Hepatocyte (in vitro differentiated cells): ENCODE data around the gene PSD. TPM values are rescaled to one million over a fixed set of nuclear protein-coding genes. Genes with fewer than 3 reads are reported as not detected.
A peak's percentile ranks its signal among the peaks of the same experiment; 100 is the strongest.

ENCODE experiments used
- DNase-seq: peaks from one replicate; pipeline ENCODE4 v3.0.0-alpha.2; 2016; ENCODE audit warnings: low spot score
- H2AFZ ChIP-seq: fragments of 200-600 bp; sonication (generic); 2 replicates; pipeline ENCODE4 v1.6.0; 2016; ENCODE audit warnings: antibody characterized with exemption, mild to moderate bottlenecking
- H3K27ac ChIP-seq: fragments of 200-600 bp; sonication (generic); 2 replicates; pipeline ENCODE4 v1.5.1; 2016; ENCODE audit warnings: mild to moderate bottlenecking
- H3K27me3 ChIP-seq: fragments of 200-600 bp; sonication (generic); 2 replicates; pipeline ENCODE4 v1.6.1; 2016
- H3K36me3 ChIP-seq: fragments of 200-600 bp; sonication (generic); replicated peaks from 2 replicates; pipeline ENCODE4 v1.5.1; 2016; ENCODE audit warnings: low read depth; ENCODE audit not compliant: insufficient read depth
- H3K4me1 ChIP-seq: fragments of 200-600 bp; sonication (generic); 2 replicates; pipeline ENCODE4 v1.5.1; 2016; ENCODE audit warnings: mild to moderate bottlenecking, moderate library complexity; ENCODE audit not compliant: insufficient read depth
- H3K4me2 ChIP-seq: fragments of 200-600 bp; sonication (generic); 2 replicates; pipeline ENCODE4 v1.6.0; 2016
- H3K4me3 ChIP-seq: fragments of 200-600 bp; sonication (generic); 2 replicates; pipeline ENCODE4 v1.5.1; 2016; ENCODE audit warnings: mild to moderate bottlenecking
- H3K79me2 ChIP-seq: fragments of 200-600 bp; sonication (generic); 2 replicates; pipeline ENCODE4 v1.6.0; 2017; ENCODE audit warnings: mild to moderate bottlenecking
- H3K9me2 ChIP-seq: fragments of 200-600 bp; sonication (generic); replicated peaks from 2 replicates; pipeline ENCODE4 v1.6.0; 2017; ENCODE audit warnings: mild to moderate bottlenecking; ENCODE audit not compliant: insufficient read depth
- H3K9me3 ChIP-seq: fragments of 200-600 bp; sonication (generic); 2 replicates; pipeline ENCODE4 v1.5.1; 2016; ENCODE audit warnings: low read depth, mild to moderate bottlenecking
- H4K20me1 ChIP-seq: fragments of 200-600 bp; sonication (generic); 2 replicates; pipeline ENCODE4 v1.6.0; 2016; ENCODE audit warnings: mild to moderate bottlenecking; ENCODE audit not compliant: insufficient read depth, poor library complexity, severe bottlenecking
- CTCF ChIP-seq: fragments of 200-600 bp; sonication (generic); IDR thresholded peaks from 2 replicates; pipeline ENCODE4 v1.5.1; 2016; ENCODE audit warnings: antibody characterized with exemption, mild to moderate bottlenecking; ENCODE audit not compliant: poor library complexity
- EZH2 ChIP-seq: fragments of 200-600 bp; sonication (generic); IDR thresholded peaks from 2 replicates; pipeline ENCODE4 v1.6.1; 2016; ENCODE audit warnings: antibody characterized with exemption, mild to moderate bottlenecking, borderline replicate concordance
- EZH2phosphoT487 ChIP-seq: fragments of 200-600 bp; sonication (generic); IDR thresholded peaks from one replicate; pipeline ENCODE4 v1.6.1; 2018; ENCODE audit warnings: antibody characterized with exemption, mild to moderate bottlenecking, low read depth, moderate library complexity; ENCODE audit not compliant: unreplicated experiment, severe bottlenecking
- WGBS: methylation state at CpG from one replicate; pipeline ENCODE4 v1.1.6; 2016; ENCODE audit warnings: low lambda C conversion rate; ENCODE audit errors: missing lambda C conversion rate; 5-methylcytosine and 5-hydroxymethylcytosine counted together
- polyA plus RNA-seq: library from polyadenylated mRNA; unstranded; fragments of >200 nt; fragmentation: Nextera tagmentation; extraction: Ambion mirVana; gene quantifications from 2 replicates; pipeline ENCODE4 v1.2.1, GENCODE V29; 2016
- total RNA-seq: library from RNA; depleted of rRNA; stranded (reverse); fragments of >200 nt; gene quantifications from 2 replicates; pipeline ENCODE4 v1.2.3, GENCODE V29; 2014

PSD gene
- total and polyA plus RNA-seq, 2 experiments from 2014 or later: 13.1 to 20.1 TPM

GRCh38 chr10:102460836-102461186 is 42.2 kb upstream of the PSD start:
- peaks cover 26% of the 10 kb centered on the region for H3K4me1 ChIP-seq
- peak overlapping the region; percentile 86 for H2AFZ ChIP-seq
- peak overlapping the region; percentile 20 for H3K27ac ChIP-seq
- H3K4me3 ChIP-seq: no peak overlapping the region
- 60% methylated on average over 8 of the region's 8 CpGs for WGBS
- no peaks in the 10 kb centered on the region for H3K9me3 ChIP-seq
- no peaks in the 10 kb centered on the region for H3K9me2 ChIP-seq
- TF ChIP-seq CTCF (no peak), EZH2 (no peak), EZH2phosphoT487 (no peak)
- H4K20me1 ChIP-seq: no peaks in the 10 kb centered on the region
- peaks cover 7% of the 10 kb centered on the region for H3K79me2 ChIP-seq
- peak overlapping the region; percentile 96 for H3K4me2 ChIP-seq
- no peaks in the 10 kb centered on the region for H3K27me3 ChIP-seq
- DNase-seq: no peak
- H3K36me3 ChIP-seq: no peaks in the 10 kb centered on the region

GRCh38 chr10:102458656-102459055 is 40.1 kb upstream of the PSD start:
- Histone ChIP-seq H4K20me1 (no peaks in the 10 kb centered on the region), H3K27me3 (no peaks in the 10 kb centered on the region), H3K9me2 (no peaks in the 10 kb centered on the region), H3K36me3 (no peaks in the 10 kb centered on the region), H3K9me3 (no peaks in the 10 kb centered on the region), H3K27ac (peak overlapping the region; percentile 86), H3K4me3 (no peak overlapping the region), H3K79me2 (peaks cover 4% of the 10 kb centered on the region), H2AFZ (no peak overlapping the region), H3K4me2 (no peak overlapping the region), H3K4me1 (peaks cover 39% of the 10 kb centered on the region)
- no peak for DNase-seq
- 71% methylated on average over 4 of the region's 4 CpGs for WGBS
- TF ChIP-seq EZH2: no peak
- no peak for TF ChIP-seq CTCF
- no peak for TF ChIP-seq EZH2phosphoT487

- no peaks in the 10 kb centered on the region for H3K36me3 ChIP-seq
- no peaks in the 10 kb centered on the region for H3K27me3 ChIP-seq
- H4K20me1 ChIP-seq: no peaks in the 10 kb centered on the region
- no peak for DNase-seq
- H3K4me3 ChIP-seq: no peak overlapping the region
- peak overlapping the region; percentile 96 for H3K27ac ChIP-seq
- H2AFZ ChIP-seq: no peak overlapping the region
- WGBS: 94% methylated on average over 9 of the region's 9 CpGs
- no peaks in the 10 kb centered on the region for H3K9me2 ChIP-seq
- H3K79me2 ChIP-seq: peaks cover 4% of the 10 kb centered on the region
- H3K4me1 ChIP-seq: peaks cover 40% of the 10 kb centered on the region
- H3K4me2 ChIP-seq: no peak overlapping the region
- TF ChIP-seq EZH2phosphoT487 (no peak), EZH2 (no peak), CTCF (no peak)
- no peaks in the 10 kb centered on the region for H3K9me3 ChIP-seq
Observed at GRCh38 chr10:102457591-102458150, 39.1 kb upstream of the PSD start.
